Right ventricle myocardium inferior (tissue), 1 donor: Measurements from ENCODE around the gene CRIP3. TPM values are rescaled to one million over a fixed set of nuclear protein-coding genes. Genes with fewer than 3 reads are reported as not detected.
"Not testable (repeated sequence)": the region's sequence is repeated elsewhere in the genome, so short reads cannot be mapped to it uniquely, and the experiment has no call there.

ENCODE experiments used
- ATAC-seq: fragments of 200-7000 bp; cut with Tn5 transposase; one replicate; pipeline ENCODE4 v1.9.1; 2020; ENCODE audit warnings: mild to moderate bottlenecking, moderate library complexity
- DNase-seq: peaks from one replicate; pipeline ENCODE4 v3.0.0; 2021; ENCODE audit errors: missing footprints
- intact Hi-C: fragments of 100-400 bp; cut with DNase I; formaldehyde crosslinking; loops from one replicate; pipeline ENCODE4 v1.11.0; 2022
- long read RNA-seq: library from polyadenylated mRNA; unstranded; transcript quantifications from one replicate; pipeline ENCODE4 v2.0.0, GENCODE V29; 2021
- total RNA-seq: library from RNA; stranded (reverse); fragmentation: NEBNext Ultra II Directional; extraction: Animal tissue kit (Norgen Biotek cat#: 25700); gene quantifications from one replicate; pipeline ENCODE4 v1.2.1, GENCODE V29; 2021
- donor health status: DM: no; HTN: yes; CAD: no; lungs with severe emphysema.

Gene CRIP3
- 7.1 TPM for total RNA-seq
- long read RNA-seq, result 0 reads

- DNase-seq, result peak; percentile 81
- peak; percentile 60 for ATAC-seq
- intact Hi-C loops, result no loop called here
Observed at GRCh38 chr6:43308101-43308989, at the start of gene CRIP3. Gene CRIP3 (minus strand): TSS chr6:43308826. CDS start chr6:43308792, 34 bp downstream.

GRCh38 chr6:43355862-43356590 lies 47.4 kb upstream of the CRIP3 start:
- DNase-seq (no peak), ATAC-seq (peak; percentile 76)
- intact Hi-C loops, result loop anchor here (1.0 kb wide), 1 partner anchor 93 kb away; no protein-coding TSS in a partner anchor

- intact Hi-C loops, DNase-seq, ATAC-seq: not testable (repeated sequence)
Observed at GRCh38 chr6:43351951-43352350, 43.3 kb upstream of the CRIP3 start.

- ATAC-seq (no peak), DNase-seq (no peak)
- intact Hi-C loops, result no loop called here
Observed at GRCh38 chr6:43347444-43347843, 38.8 kb upstream of the CRIP3 start.

GRCh38 chr6:43347021-43347420 lies 38.4 kb upstream of the CRIP3 start:
- no peak for DNase-seq
- ATAC-seq, result no peak
- intact Hi-C loops, result no loop called here

- ATAC-seq, intact Hi-C loops, DNase-seq: not testable (repeated sequence)
Observed at GRCh38 chr6:43346243-43346642, 37.6 kb upstream of the CRIP3 start.

- ATAC-seq (no peak), DNase-seq (no peak)
- intact Hi-C loops, result no loop called here
Observed at GRCh38 chr6:43339168-43339567, 30.5 kb upstream of the CRIP3 start.

- DNase-seq, result no peak
- no peak for ATAC-seq
- intact Hi-C loops, result no loop called here
Observed at GRCh38 chr6:43338243-43338642, 29.6 kb upstream of the CRIP3 start.

GRCh38 chr6:43336382-43336781 lies 27.8 kb upstream of the CRIP3 start:
- intact Hi-C loops, result no loop called here
- no peak for DNase-seq
- ATAC-seq, result no peak

GRCh38 chr6:43335469-43335868 lies 26.8 kb upstream of the CRIP3 start:
- DNase-seq (no peak), ATAC-seq (no peak)
- intact Hi-C loops, result loop anchor here (2.0 kb wide), 1 partner anchor 75 kb away; no protein-coding TSS in a partner anchor

- DNase-seq (no peak), ATAC-seq (no peak)
- intact Hi-C loops, result loop anchor here (2.0 kb wide), 1 partner anchor 74 kb away; no protein-coding TSS in a partner anchor
Observed at GRCh38 chr6:43334466-43335095, 26.0 kb upstream of the CRIP3 start.

- intact Hi-C loops, result no loop called here
- no peak for DNase-seq
- ATAC-seq, result no peak
Observed at GRCh38 chr6:43331891-43332290, 23.3 kb upstream of the CRIP3 start.

GRCh38 chr6:43331470-43331869 lies 22.8 kb upstream of the CRIP3 start:
- ATAC-seq (no peak), DNase-seq (no peak)
- intact Hi-C loops, result no loop called here

- DNase-seq (no peak), ATAC-seq (peak; percentile 92)
- intact Hi-C loops, result loop anchor here (2.0 kb wide), 1 partner anchor 40 kb away; the partner anchor contains the start of gene ZNF318
Observed at GRCh38 chr6:43328528-43328927, 19.9 kb upstream of the CRIP3 start.

GRCh38 chr6:43325876-43326275 lies 17.2 kb upstream of the CRIP3 start:
- ATAC-seq, result no peak
- DNase-seq, result no peak
- intact Hi-C loops, result no loop called here

- DNase-seq, result no peak
- intact Hi-C loops, result no loop called here
- ATAC-seq, result no peak
Observed at GRCh38 chr6:43318011-43318410, 9.4 kb upstream of the CRIP3 start.

GRCh38 chr6:43313813-43314212 lies 5.2 kb upstream of the CRIP3 start:
- DNase-seq (no peak), ATAC-seq (no peak)
- intact Hi-C loops, result no loop called here

GRCh38 chr6:43311666-43312065 lies 3.0 kb upstream of the CRIP3 start:
- DNase-seq (no peak), ATAC-seq (no peak)
- intact Hi-C loops, result no loop called here

GRCh38 chr6:43310624-43311023 lies 2.0 kb upstream of the CRIP3 start:
- DNase-seq, result no peak
- intact Hi-C loops, result no loop called here

More at GRCh38 chr6:43310624-43311023, 2.0 kb upstream of the CRIP3 start:
- ATAC-seq, result no peak
